Neural cell (in vitro differentiated cells): ENCODE measurements around the gene DESI2. TPM values are rescaled to one million over a fixed set of nuclear protein-coding genes. Genes with fewer than 3 reads are reported as not detected.
"Not testable (repeated sequence)": the region's sequence is repeated elsewhere in the genome, so short reads cannot be mapped to it uniquely, and the experiment has no call there.

Experiments used
- H2AFZ ChIP-seq: fragments of 200-600, 300-800 bp; sonication (generic), shearing (Covaris generic); 2 replicates; pipeline ENCODE4 v1.6.0; 2014; ENCODE audit warnings: low read depth, mild to moderate bottlenecking, antibody characterized with exemption, low read length, moderate library complexity
- H3F3A ChIP-seq: fragments of 200-600 bp; shearing (Covaris generic); 2 replicates; pipeline ENCODE4 v1.6.1; 2016; ENCODE audit warnings: mild to moderate bottlenecking, moderate library complexity, mixed read lengths, antibody characterized with exemption, low read length; ENCODE audit not compliant: insufficient read depth, poor library complexity, severe bottlenecking
- H3K27ac ChIP-seq: fragments of 200-600, 300-800 bp; sonication (generic), shearing (Covaris generic); 2 replicates; pipeline ENCODE4 v1.5.1; 2014; ENCODE audit warnings: mild to moderate bottlenecking, low read length, moderate library complexity
- H3K27me3 ChIP-seq: fragments of 300-800, 200-600 bp; sonication (generic), shearing (Covaris generic); 2 replicates; pipeline ENCODE4 v1.6.0; 2014; ENCODE audit warnings: mild to moderate bottlenecking, low read depth, low read length, moderate library complexity; ENCODE audit not compliant: insufficient read depth
- H3K36me3 ChIP-seq: fragments of 300-800, 200-600 bp; sonication (generic), shearing (Covaris generic); 2 replicates; pipeline ENCODE4 v1.5.1; 2014; ENCODE audit warnings: mild to moderate bottlenecking, antibody characterized with exemption, low read length, moderate library complexity; ENCODE audit not compliant: insufficient read depth
- H3K4me2 ChIP-seq: fragments of 300-800, 200-600 bp; sonication (generic), shearing (Covaris generic); 2 replicates; pipeline ENCODE4 v1.6.0; 2014; ENCODE audit warnings: mild to moderate bottlenecking, low read length
- H3K4me3 ChIP-seq: fragments of 300-800, 200-600 bp; sonication (generic), shearing (Covaris generic); 2 replicates; pipeline ENCODE4 v1.5.1; 2014; ENCODE audit warnings: mild to moderate bottlenecking, low read length, moderate library complexity
- H3K79me2 ChIP-seq: fragments of 200-600 bp; shearing (Covaris generic); replicated peaks from 2 replicates; pipeline ENCODE4 v1.6.0; 2014; ENCODE audit warnings: mild to moderate bottlenecking, low read length, moderate library complexity; ENCODE audit not compliant: insufficient read depth
- H3K9ac ChIP-seq: fragments of 300-800, 200-600 bp; sonication (generic), shearing (Covaris generic); 2 replicates; pipeline ENCODE4 v1.6.1; 2016; ENCODE audit warnings: mild to moderate bottlenecking, low read length, mixed read lengths
- H3K9me2 ChIP-seq: fragments of 200-600 bp; shearing (Covaris generic); 2 replicates; pipeline ENCODE4 v1.6.1; 2016; ENCODE audit warnings: mild to moderate bottlenecking, low read length, mixed read lengths; ENCODE audit not compliant: insufficient read depth
- H3K9me3 ChIP-seq: fragments of 200-600, 300-800 bp; sonication (generic), shearing (Covaris generic); 2 replicates; pipeline ENCODE4 v1.6.1; 2016; ENCODE audit warnings: mild to moderate bottlenecking, mixed run types, low read length, moderate library complexity, mixed read lengths
- H4K20me1 ChIP-seq: fragments of 200-600 bp; shearing (Covaris generic); 2 replicates; pipeline ENCODE4 v1.6.1; 2016; ENCODE audit warnings: mild to moderate bottlenecking, mixed run types; ENCODE audit not compliant: insufficient read depth
- EP300 ChIP-seq: fragments of 450-650 bp; conservative IDR thresholded peaks from 2 replicates; pipeline ENCODE4 v1.6.1; 2014; ENCODE audit warnings: antibody characterized with exemption, mild to moderate bottlenecking, moderate library complexity; ENCODE audit not compliant: poor library complexity, severe bottlenecking
- EZH2 ChIP-seq: fragments of 200-600, 300-800 bp; shearing (Covaris generic), sonication (generic); IDR thresholded peaks from 2 replicates; pipeline ENCODE4 v1.6.1; 2014; ENCODE audit warnings: antibody characterized with exemption, low read length, borderline replicate concordance, mild to moderate bottlenecking; ENCODE audit not compliant: insufficient read depth, poor library complexity, severe bottlenecking
- MXI1 ChIP-seq: fragments of 450-650 bp; conservative IDR thresholded peaks from 2 replicates; pipeline ENCODE4 v1.6.1; 2014; ENCODE audit warnings: antibody characterized with exemption, mild to moderate bottlenecking; ENCODE audit not compliant: poor library complexity, severe bottlenecking
- POLR2AphosphoS5 ChIP-seq: IDR thresholded peaks from 2 replicates; pipeline ENCODE4 v1.6.1; 2012
- RAD21 ChIP-seq: fragments of 450-650 bp; conservative IDR thresholded peaks from 2 replicates; pipeline ENCODE4 v1.6.1; 2014; ENCODE audit warnings: antibody characterized with exemption, mild to moderate bottlenecking, moderate library complexity
- SMC3 ChIP-seq: fragments of 450-650 bp; conservative IDR thresholded peaks from 2 replicates; pipeline ENCODE4 v1.6.1; 2014; ENCODE audit warnings: antibody characterized with exemption, mild to moderate bottlenecking, moderate library complexity; ENCODE audit not compliant: poor library complexity
- TAF1 ChIP-seq: IDR thresholded peaks from 2 replicates; pipeline ENCODE4 v1.6.1; 2012; ENCODE audit warnings: low read depth
- polyA plus RNA-seq: library from polyadenylated mRNA; depleted of rRNA; stranded (reverse); fragments of >200 nt; gene quantifications from 2 replicates; pipeline ENCODE4 v1.2.3, GENCODE V29; 2014
- TF ChIP-seq, protein P1 (sequence below): fragments of 450-650 bp; IDR thresholded peaks from 2 replicates; pipeline ENCODE4 v1.5.1; 2014; ENCODE audit warnings: antibody characterized with exemption, mild to moderate bottlenecking, moderate library complexity; ENCODE audit not compliant: poor library complexity, severe bottlenecking
- TF ChIP-seq, protein P2 (sequence below): IDR thresholded peaks from 2 replicates; pipeline ENCODE4 v1.6.1; 2012; ENCODE audit warnings: borderline replicate concordance

DESI2 gene
- polyA plus RNA-seq, 1 donor from 2014 or later, result 30.8 TPM

DNA sequence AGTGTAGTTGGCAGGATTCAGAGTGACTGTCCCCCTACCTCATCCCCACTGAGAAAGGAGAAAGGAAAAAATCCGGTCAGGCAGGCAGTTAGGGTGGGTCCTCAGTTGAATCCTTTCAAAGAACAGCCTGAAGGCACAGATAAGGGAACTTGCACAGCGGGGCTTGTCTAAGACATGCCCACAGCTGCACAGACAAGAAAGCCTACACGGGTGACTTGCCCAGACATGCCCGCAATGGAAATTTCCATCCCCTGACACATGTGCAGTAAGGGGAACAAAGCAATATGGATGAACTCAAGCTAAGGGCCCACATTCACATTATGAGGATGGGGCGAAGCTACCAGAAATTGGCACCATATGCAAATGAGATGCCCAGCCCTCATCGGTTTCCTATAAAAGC lies 82.5 kb downstream of the DESI2 start:
- H3K79me2 ChIP-seq, result no peaks in the 10 kb centered on the region
- H3K9me3 ChIP-seq, result peaks cover 3% of the 10 kb centered on the region
- no peak overlapping the region for H3K27ac ChIP-seq
- H2AFZ ChIP-seq, result no peak overlapping the region
- peaks cover 7% of the 10 kb centered on the region for H3K27me3 ChIP-seq
- H3K4me2 ChIP-seq, result no peak overlapping the region
- no peak overlapping the region for H3K4me3 ChIP-seq
- H3K36me3 ChIP-seq, result no peaks in the 10 kb centered on the region
- H4K20me1 ChIP-seq, result no peaks in the 10 kb centered on the region
- H3K9ac ChIP-seq, result no peak overlapping the region
- TF ChIP-seq MXI1, result no peak
- no peaks in the 10 kb centered on the region for H3K9me2 ChIP-seq
- no peaks in the 10 kb centered on the region for H3F3A ChIP-seq

DNA sequence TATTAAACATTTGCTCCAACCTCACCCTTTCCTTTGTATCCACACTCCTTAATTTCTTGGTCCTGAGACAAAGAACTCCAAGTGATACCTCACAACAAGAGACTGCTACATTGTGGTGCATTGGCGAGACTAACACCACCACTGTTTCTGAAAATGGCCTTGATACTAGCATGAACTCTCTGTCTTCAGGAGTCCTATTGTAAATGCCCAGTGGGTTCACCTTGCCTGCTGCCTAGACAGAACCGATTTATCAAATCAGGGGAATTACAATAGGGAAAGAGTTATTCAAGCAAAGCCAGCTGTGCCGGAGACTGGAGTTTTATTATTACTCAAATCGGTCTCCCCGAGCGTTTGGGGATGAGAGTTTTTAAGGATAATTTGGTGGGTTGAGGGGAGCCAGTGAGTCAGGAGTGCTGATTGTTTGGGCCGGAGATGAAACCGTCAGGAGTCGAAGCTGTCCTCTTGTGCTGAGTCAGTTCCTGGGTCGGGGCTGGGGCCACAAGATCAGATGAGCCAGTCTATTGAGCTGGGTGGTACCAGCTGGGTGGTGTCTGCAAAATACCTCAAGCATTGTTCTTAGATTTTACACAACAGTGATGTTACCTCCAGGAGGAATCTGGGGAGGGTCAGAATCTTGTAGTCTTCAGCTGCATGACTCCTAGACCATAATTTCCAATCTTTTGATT lies 83.1 kb downstream of the DESI2 start:
- no peaks in the 10 kb centered on the region for H3K36me3 ChIP-seq
- H4K20me1 ChIP-seq, result no peaks in the 10 kb centered on the region
- H3K4me2 ChIP-seq, result no peak overlapping the region
- H3K79me2 ChIP-seq, result no peaks in the 10 kb centered on the region
- H3K9me2 ChIP-seq, result no peaks in the 10 kb centered on the region
- H3K27me3 ChIP-seq, result peaks cover 3% of the 10 kb centered on the region
- H3K4me3 ChIP-seq, result no peak overlapping the region
- TF ChIP-seq EP300, result no peak
- TF ChIP-seq, protein P1, sequence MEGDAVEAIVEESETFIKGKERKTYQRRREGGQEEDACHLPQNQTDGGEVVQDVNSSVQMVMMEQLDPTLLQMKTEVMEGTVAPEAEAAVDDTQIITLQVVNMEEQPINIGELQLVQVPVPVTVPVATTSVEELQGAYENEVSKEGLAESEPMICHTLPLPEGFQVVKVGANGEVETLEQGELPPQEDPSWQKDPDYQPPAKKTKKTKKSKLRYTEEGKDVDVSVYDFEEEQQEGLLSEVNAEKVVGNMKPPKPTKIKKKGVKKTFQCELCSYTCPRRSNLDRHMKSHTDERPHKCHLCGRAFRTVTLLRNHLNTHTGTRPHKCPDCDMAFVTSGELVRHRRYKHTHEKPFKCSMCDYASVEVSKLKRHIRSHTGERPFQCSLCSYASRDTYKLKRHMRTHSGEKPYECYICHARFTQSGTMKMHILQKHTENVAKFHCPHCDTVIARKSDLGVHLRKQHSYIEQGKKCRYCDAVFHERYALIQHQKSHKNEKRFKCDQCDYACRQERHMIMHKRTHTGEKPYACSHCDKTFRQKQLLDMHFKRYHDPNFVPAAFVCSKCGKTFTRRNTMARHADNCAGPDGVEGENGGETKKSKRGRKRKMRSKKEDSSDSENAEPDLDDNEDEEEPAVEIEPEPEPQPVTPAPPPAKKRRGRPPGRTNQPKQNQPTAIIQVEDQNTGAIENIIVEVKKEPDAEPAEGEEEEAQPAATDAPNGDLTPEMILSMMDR, result no peak
- no peak for TF ChIP-seq EZH2
- TF ChIP-seq TAF1, result no peak
- no peak for TF ChIP-seq SMC3
- no peak for TF ChIP-seq POLR2AphosphoS5
- no peak for TF ChIP-seq RAD21
- TF ChIP-seq MXI1, result no peak
- TF ChIP-seq, protein P2, sequence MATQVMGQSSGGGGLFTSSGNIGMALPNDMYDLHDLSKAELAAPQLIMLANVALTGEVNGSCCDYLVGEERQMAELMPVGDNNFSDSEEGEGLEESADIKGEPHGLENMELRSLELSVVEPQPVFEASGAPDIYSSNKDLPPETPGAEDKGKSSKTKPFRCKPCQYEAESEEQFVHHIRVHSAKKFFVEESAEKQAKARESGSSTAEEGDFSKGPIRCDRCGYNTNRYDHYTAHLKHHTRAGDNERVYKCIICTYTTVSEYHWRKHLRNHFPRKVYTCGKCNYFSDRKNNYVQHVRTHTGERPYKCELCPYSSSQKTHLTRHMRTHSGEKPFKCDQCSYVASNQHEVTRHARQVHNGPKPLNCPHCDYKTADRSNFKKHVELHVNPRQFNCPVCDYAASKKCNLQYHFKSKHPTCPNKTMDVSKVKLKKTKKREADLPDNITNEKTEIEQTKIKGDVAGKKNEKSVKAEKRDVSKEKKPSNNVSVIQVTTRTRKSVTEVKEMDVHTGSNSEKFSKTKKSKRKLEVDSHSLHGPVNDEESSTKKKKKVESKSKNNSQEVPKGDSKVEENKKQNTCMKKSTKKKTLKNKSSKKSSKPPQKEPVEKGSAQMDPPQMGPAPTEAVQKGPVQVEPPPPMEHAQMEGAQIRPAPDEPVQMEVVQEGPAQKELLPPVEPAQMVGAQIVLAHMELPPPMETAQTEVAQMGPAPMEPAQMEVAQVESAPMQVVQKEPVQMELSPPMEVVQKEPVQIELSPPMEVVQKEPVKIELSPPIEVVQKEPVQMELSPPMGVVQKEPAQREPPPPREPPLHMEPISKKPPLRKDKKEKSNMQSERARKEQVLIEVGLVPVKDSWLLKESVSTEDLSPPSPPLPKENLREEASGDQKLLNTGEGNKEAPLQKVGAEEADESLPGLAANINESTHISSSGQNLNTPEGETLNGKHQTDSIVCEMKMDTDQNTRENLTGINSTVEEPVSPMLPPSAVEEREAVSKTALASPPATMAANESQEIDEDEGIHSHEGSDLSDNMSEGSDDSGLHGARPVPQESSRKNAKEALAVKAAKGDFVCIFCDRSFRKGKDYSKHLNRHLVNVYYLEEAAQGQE, result no peak
- peaks cover 2% of the 10 kb centered on the region for H3K9me3 ChIP-seq
- no peaks in the 10 kb centered on the region for H3F3A ChIP-seq
- H3K27ac ChIP-seq, result no peak overlapping the region
- no peak overlapping the region for H2AFZ ChIP-seq
- no peak overlapping the region for H3K9ac ChIP-seq

DNA sequence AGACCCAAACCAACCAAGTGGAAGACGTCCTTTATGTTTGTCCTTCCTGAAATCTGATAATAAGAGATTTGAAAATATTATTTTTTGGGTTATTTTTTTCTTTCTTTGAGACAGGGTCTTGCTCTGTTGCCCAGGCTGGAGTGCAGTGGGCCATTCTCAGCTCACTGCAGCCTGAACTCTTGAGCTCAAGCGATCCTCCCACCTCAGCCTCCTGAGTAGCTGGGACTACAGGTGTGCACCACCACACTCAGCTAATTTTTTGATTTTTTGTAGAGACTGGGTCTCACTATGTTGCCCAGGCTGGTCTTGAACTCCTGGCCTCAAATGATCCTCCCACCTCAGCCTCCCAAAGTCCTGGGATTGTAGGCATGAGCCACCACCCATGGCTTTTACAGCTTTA lies 86.2 kb downstream of the DESI2 start:
- H2AFZ ChIP-seq, H3K9me2 ChIP-seq, H3K36me3 ChIP-seq, H3K9ac ChIP-seq, H3F3A ChIP-seq, H3K4me3 ChIP-seq, H3K27ac ChIP-seq, H3K9me3 ChIP-seq, H4K20me1 ChIP-seq, H3K79me2 ChIP-seq, H3K4me2 ChIP-seq, H3K27me3 ChIP-seq: not testable (repeated sequence)

DNA sequence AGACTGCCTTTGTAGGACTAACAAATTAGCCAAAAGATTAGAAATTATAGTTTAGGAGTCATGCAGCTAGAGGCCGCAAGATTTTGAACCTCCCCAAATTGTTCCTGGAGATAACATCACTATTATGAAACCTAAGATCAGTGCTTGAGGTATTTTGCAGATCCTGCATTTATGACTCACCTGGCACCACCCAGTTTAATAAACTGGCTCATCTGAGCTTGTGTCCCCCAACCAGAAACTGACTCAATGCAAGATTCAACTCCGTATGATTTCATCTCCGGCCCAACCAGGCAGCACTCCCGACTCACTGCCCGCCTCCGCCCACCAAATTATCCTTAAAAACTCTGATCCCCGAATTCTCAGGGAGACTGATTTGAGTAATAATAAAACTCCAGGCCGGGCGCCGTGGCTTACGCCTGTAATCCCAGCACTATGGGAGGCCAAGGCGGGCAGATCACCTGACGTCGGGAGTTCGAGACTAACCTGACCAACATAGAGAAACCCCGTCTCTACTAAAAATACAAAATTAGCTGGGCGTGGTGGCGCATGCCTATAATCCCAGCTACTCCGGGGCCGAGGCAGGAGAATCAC lies 87.2 kb downstream of the DESI2 start:
- H3F3A ChIP-seq, H3K9me2 ChIP-seq, H2AFZ ChIP-seq, H3K79me2 ChIP-seq, H3K9ac ChIP-seq, H3K27ac ChIP-seq, H3K9me3 ChIP-seq, H3K4me3 ChIP-seq, H3K36me3 ChIP-seq, H3K4me2 ChIP-seq, H3K27me3 ChIP-seq, H4K20me1 ChIP-seq: not testable (repeated sequence)
